Heart right ventricle (tissue), 16 donors: ENCODE data around the gene KDM2A. TPM values are rescaled to one million over a fixed set of nuclear protein-coding genes. Genes with fewer than 3 reads are reported as not detected.

Experiments
- ATAC-seq, 8 donors: fragments of 200-7000 bp; cut with Tn5 transposase; one replicate each; pipeline ENCODE4 v1.9.1; 2020; ENCODE audit warnings: mild to moderate bottlenecking in 8 of 8, moderate library complexity in 8 of 8, moderate number of reproducible peaks in 1 of 8
- DNase-seq, 2 donors: peaks; one replicate each; pipeline ENCODE4 v3.0.0-alpha.2; 2020
- H3K27ac ChIP-seq, 10 donors: fragments of 200-600 bp; sonication (generic) in 2 of 10; one replicate each; pipeline versions ENCODE4 v1.5.0 to v1.8.0; 2020 to 2022; ENCODE audit warnings: mild to moderate bottlenecking in 3 of 10
- H3K27me3 ChIP-seq, 7 donors: fragments of 200-600 bp; one replicate each; pipeline ENCODE4 v1.8.0; 2021 to 2022; ENCODE audit warnings: mild to moderate bottlenecking in 2 of 7
- H3K36me3 ChIP-seq, 9 donors: fragments of 200-600 bp; sonication (generic) in 1 of 9; one replicate each; pipeline versions ENCODE4 v1.5.0 to v1.8.0; 2020 to 2022; ENCODE audit warnings: mild to moderate bottlenecking in 2 of 9
- H3K4me1 ChIP-seq, 9 donors: fragments of 200-600 bp; sonication (generic) in 1 of 9; one replicate each; pipeline versions ENCODE4 v1.5.0 to v1.8.0; 2020 to 2022; ENCODE audit warnings: mild to moderate bottlenecking in 4 of 9
- H3K4me3 ChIP-seq, 10 donors: fragments of 200-600 bp; sonication (generic) in 2 of 10; one replicate each; pipeline versions ENCODE4 v1.5.0 to v1.8.0; 2020 to 2022; ENCODE audit warnings: mild to moderate bottlenecking in 7 of 10, moderate library complexity in 2 of 10
- H3K9me3 ChIP-seq, 11 donors: fragments of 200-600 bp in 10 of 11; sonication (generic) in 2 of 11; one replicate each; pipeline versions ENCODE4 v1.5.0 to v1.8.0; 2013 to 2022; ENCODE audit warnings: mild to moderate bottlenecking in 2 of 11, control low read depth in 1 of 11, moderate library complexity in 1 of 11
- CTCF ChIP-seq, 9 donors: fragments of 200-600 bp; sonication (generic) in 2 of 9; IDR thresholded peaks; one replicate each; pipeline versions ENCODE4 v1.5.0 to v1.8.0; 2021 to 2022; ENCODE audit warnings: antibody characterized with exemption in 9 of 9, mild to moderate bottlenecking in 5 of 9, moderate library complexity in 1 of 9
- WGBS, 2 donors: extraction: QIAGEN DNeasy Blood & Tissue Kit; methylation state at CpG; one replicate each; pipeline ENCODE4 v1.1.7; 2013; ENCODE audit warnings: inconsistent platforms in 1 of 2; 5-methylcytosine and 5-hydroxymethylcytosine counted together
- intact Hi-C, 10 donors: fragments of 100-400 bp; cut with DNase I; formaldehyde crosslinking; loops; one replicate each; pipeline versions ENCODE4 v1.11.1 to v1.14.2; 2022
- polyA plus RNA-seq, 2 donors: library from polyadenylated mRNA; stranded (reverse); fragments of 200-250 nt; gene quantifications; one replicate each; pipeline ENCODE4 v1.2.3, GENCODE V29; 2013
- total RNA-seq, 10 donors: library from RNA; stranded (reverse); fragmentation: NEBNext Ultra II Directional in 3 of 10; extraction: Animal tissue kit (Norgen Biotek cat#: 25700) in 3 of 10; gene quantifications; one replicate each; pipeline versions ENCODE4 v1.2.1 to v1.2.4, GENCODE V29; 2021 to 2023
- donor health status: Arrhythmogenic right ventricular cardiomyopathy.
- donor health status: ischemic (EF 13 %, LVEDD 7.1; RV severe dilation, severe dysfunction).
- donor health status: healthy with polysubstance abuse.
- donor health status: DM: no; HTN: yes; CAD: no.
- donor health status: DM: no; HTN: no; CAD: no.
- donor health status: ischemic (EF 25% LVEDD 6.9; RV normal size, moderate dysfunction).
- donor health status: ischemic (EF 25% LVEDD 5.7; RV mildly dilated, moderate dysfunction).
- donor health status: healthy.
- donor health status: DM: yes; HTN: yes; CAD: no.
- donor health status: Ischemic cardiomyopathy.
- donor health status: ischemic (EF 35%, LVEDD 5.7; RV mildly dilated, moderate dysfunction).
- donor health status: nonischemic (EF 11% LVEDD 7.7; RV severe dilation, severe dysfunction).
- donor health status: DM: yes; HTN: yes; CAD: no.
- donor health status: PGD.
- donor health status: ischemic (EF 29% LVEDD 5.4; RV normal size, mild dysfunction).
- donor health status: nonischemic (EF 23%, LVEDD 6.1; RV moderate dilation, normal function).

Gene KDM2A
- total and polyA plus RNA-seq, 12 donors, result 16.5 to 45.7 (median 37.1) TPM

DNA sequence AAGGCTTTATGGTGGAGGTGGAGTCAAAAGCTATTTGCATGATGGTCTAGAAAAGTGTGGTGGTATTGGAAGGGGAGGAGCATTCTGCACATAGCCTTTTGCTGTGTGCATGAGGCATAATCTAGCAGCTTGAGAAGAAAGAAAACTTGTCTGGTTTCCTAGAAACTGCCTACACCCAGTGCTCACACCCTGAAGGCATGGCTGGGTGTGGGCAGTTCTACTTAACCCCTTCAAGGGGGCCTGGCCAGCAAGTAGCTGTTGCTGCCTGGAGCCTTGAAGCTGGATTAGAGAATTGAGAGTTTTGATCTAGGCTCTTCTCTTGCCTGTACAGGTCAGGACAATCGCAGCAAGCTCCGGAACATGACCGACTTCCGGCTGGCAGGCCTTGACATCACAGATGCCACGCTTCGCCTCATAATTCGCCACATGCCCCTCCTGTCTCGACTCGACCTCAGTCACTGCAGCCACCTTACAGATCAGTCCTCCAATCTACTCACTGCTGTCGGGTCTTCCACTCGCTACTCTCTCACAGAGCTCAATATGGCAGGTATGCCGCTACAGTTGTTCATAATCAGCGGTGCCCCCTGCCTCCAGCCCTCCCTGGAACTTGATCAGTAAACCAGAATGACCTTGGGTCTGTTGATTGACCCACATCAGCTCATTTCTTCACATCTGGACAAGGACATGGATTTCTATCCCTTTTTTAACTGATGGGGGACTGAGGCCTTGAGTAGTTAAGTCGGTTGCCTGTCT, 135.0 kb downstream of the KDM2A start:
- H3K9me3 ChIP-seq, result no peaks in the 10 kb centered on the region
- no peak for DNase-seq
- no peak overlapping the region for H3K4me3 ChIP-seq
- ATAC-seq, result no peak
- H3K4me1 ChIP-seq, result peaks cover 0 to 32% (median 2%) of the 10 kb centered on the region in 9 donors
- no peak for TF ChIP-seq CTCF (IDR thresholded peaks at IDR 0.05)
- H3K27ac ChIP-seq, result no peak overlapping the region
- H3K36me3 ChIP-seq, result peaks cover 6 to 91% (median 72%) of the 10 kb centered on the region in 9 donors
- 92 to 94% methylated on average over 14 of the region's 14 CpGs for WGBS, 2 donors
- intact Hi-C loops, result no loop called here
- no peaks in the 10 kb centered on the region for H3K27me3 ChIP-seq

- Histone ChIP-seq H3K4me3 (no peak overlapping the region), H3K36me3 (peaks cover 6 to 84% (median 67%) of the 10 kb centered on the region in 9 donors), H3K4me1 (peaks cover 0 to 29% (median 0%) of the 10 kb centered on the region in 9 donors), H3K9me3 (no peaks in the 10 kb centered on the region), H3K27ac (no peak overlapping the region), H3K27me3 (no peaks in the 10 kb centered on the region)
- intact Hi-C loops, result no loop called here
- ATAC-seq, result no peak
- WGBS, 2 donors, result 64 to 71% methylated on average over 15 of the region's 15 CpGs
- DNase-seq, result no peak
- no peak for TF ChIP-seq CTCF (IDR thresholded peaks at IDR 0.05)
Measured at GRCh38 chr11:67254798-67255197, 135.7 kb downstream of the KDM2A start.

GRCh38 chr11:67255353-67255752, 136.3 kb downstream of the KDM2A start:
- Histone ChIP-seq H3K36me3 (peaks cover 6 to 78% (median 61%) of the 10 kb centered on the region in 9 donors), H3K27me3 (no peaks in the 10 kb centered on the region), H3K27ac (no peak overlapping the region), H3K4me1 (peaks cover 0 to 29% (median 0%) of the 10 kb centered on the region in 9 donors), H3K4me3 (no peak overlapping the region), H3K9me3 (no peaks in the 10 kb centered on the region)
- intact Hi-C loops, result no loop called here
- WGBS, 2 donors, result 86 to 95% methylated on average over 10 of the region's 10 CpGs
- ATAC-seq (no peak), DNase-seq (no peak)
- TF ChIP-seq CTCF (IDR thresholded peaks at IDR 0.05), result no peak

DNA sequence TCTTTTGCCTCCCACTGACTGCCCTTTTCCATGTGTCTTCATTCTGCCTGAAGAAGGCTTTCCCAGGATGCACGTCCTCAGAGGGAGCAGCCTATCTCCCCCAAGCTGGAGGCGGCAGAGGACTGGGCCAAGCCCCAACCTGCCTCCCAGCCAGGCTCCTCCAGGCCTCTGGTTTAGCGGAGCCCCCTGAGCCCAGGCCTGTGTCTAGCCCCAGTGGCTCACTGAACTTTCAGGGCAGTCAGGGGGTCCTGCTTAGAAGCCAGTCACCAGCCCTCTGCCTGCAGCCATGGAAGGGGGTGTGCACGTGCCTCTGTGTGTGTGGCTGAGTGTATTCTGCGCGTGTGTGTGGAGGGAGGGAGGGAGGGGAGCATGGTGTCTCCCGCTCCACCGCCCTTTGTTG, 136.8 kb downstream of the KDM2A start:
- 80 to 89% methylated on average over 8 of the region's 8 CpGs for WGBS, 2 donors
- ATAC-seq, result no peak
- TF ChIP-seq CTCF (IDR thresholded peaks at IDR 0.05), result no peak

More for the DNA sequence above, 136.8 kb downstream of the KDM2A start:
- H3K27ac ChIP-seq, result no peak overlapping the region
- no peak overlapping the region for H3K4me3 ChIP-seq
- peaks cover 0 to 30% (median under 1%) of the 10 kb centered on the region in 9 donors for H3K4me1 ChIP-seq
- H3K36me3 ChIP-seq, result peaks cover 6 to 73% (median 56%) of the 10 kb centered on the region in 9 donors
- no peak for DNase-seq
- intact Hi-C loops, result no loop called here
- no peaks in the 10 kb centered on the region for H3K9me3 ChIP-seq
- H3K27me3 ChIP-seq, result no peaks in the 10 kb centered on the region
